DMS114 treated with DMSO at 0.1 percent for 48 hours (cell line): Measurements from ENCODE around the gene EPG5.
"Not testable (repeated sequence)": the region's sequence is repeated elsewhere in the genome, so short reads cannot be mapped to it uniquely, and the experiment has no call there.

Source experiments
- DNase-seq: peaks from one replicate; lab custom pipeline; 2025; ENCODE audit not compliant: unreplicated experiment; lab: John Stamatoyannopoulos, UW

EPG5 gene

DNA sequence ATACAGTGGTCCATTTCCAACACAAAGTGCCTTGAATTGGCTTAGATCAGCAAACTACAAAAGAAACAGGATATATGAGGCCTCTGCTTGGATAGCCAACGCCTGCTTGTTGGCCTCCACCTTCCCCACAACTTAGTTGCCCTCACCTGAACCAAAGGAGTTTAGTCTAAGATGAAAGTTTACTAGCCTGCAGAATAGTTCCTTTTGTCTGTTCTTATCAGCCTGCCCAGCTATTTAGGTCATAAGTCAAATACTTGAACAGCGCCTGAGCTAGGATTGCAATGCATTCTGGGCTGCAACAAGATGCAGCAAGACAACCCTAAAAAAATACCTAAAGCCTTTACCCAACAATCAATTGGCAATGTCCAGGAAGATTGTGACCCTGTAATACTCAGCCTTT is 13.1 kb upstream of the EPG5 start:
- DNase-seq, result no peak

DNA sequence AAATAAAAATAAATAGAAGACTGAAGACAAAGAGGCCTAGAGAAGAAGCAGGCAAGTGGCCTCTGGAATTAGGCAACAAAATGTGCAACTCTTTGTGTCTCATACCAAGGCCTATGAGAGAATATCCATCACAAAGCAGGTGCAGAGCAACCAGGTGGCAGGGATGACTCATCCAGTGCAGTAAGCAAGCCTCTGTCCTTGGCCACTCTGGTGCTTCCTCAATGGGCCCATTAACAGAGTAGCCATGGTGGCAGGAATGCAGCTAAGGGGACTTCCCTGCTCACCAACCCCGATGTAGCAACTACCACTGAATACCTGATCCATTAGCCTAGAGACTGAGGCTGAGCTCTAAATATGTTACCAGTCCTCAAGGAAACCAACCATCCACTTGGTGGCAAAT is 11.0 kb upstream of the EPG5 start:
- no peak for DNase-seq

GRCh38 chr18:45976974-45977373 is 9.8 kb upstream of the EPG5 start:
- DNase-seq, result no peak

GRCh38 chr18:45976566-45976965 is 9.4 kb upstream of the EPG5 start:
- no peak for DNase-seq

GRCh38 chr18:45974088-45974536 is 7.0 kb upstream of the EPG5 start:
- DNase-seq, result peak; percentile 74

DNA sequence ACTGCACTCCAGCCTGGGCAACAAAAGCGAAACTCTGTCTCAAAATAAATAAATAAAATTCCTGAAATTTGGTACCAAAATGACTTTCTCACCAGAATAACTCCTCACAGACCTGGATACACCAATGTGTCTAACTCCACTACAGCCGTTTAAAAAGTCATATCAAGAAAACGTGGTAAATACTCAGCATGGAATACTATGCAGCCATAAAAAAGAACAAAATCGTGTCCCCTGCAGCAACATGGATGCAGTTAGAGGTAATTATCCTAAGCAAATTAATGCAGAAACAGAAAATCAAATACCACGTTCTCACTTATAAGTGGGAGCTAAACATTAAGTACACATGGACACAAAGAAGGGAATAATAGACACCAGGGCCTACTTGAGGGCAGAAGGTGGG is 2.2 kb downstream of the EPG5 start:
- not testable (repeated sequence) for DNase-seq

DNA sequence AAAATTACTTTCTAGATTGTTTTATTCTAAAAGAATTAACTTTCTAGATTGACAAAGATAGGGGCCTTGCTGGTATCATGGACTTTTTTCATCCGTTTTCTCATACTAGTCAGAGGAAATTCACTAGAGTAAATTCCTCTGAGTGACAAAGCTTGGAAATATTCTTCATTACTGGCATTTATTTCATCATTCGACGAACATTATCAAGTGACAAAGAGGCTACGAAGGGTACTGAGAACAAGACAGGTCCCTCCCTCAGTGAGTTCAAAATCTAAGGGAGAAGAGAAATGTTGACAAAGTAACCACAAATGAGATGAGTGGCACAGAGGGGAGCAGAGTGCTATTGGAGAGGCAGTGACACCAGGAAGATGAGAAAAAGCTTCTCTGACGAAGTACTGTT is 4.3 kb downstream of the EPG5 start:
- no peak for DNase-seq

DNA sequence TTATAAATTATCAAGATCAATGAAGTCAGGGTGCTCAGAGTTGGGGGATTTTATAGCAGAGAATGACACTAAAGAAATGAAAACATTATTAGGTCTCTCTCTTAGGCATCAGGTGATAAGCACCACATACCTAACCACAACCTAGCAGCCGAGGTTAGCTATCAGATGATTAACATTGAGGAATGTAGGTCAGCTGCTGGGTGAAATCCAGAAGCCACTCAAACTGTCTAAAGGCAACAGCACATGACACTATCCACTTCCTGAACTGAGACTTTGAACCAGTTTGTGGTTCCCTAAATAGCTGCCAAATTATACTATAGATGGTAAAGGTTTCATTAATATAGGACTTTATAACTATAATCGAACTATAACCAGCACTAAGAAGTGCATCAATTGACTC is 4.7 kb downstream of the EPG5 start:
- no peak for DNase-seq

- not testable (repeated sequence) for DNase-seq
Observed at GRCh38 chr18:45959484-45959883, 7.6 kb downstream of the EPG5 start.

DNA sequence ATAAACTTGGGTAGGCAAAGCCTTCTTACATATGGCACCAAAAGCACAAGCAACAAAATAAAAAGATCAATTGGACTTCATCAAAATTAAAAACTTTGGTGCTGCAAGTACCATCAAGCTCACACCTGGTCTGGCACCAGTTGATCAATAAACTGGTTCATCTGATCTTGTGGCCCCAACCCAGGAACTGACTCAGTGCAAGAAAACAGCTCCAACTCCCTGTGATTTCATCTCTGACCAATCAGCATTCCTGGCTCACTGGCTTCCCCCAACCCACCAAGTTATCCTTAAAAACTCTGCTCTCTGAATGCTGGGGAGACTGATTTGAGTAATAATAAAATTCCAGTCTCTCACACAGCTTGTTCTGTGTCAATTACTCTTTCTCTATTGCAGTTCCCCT is 8.4 kb downstream of the EPG5 start:
- DNase-seq, result no peak

- DNase-seq, result no peak
Observed at GRCh38 chr18:45958027-45958426, 9.1 kb downstream of the EPG5 start.

- DNase-seq, result no peak
Observed at GRCh38 chr18:45957100-45957499, 10.0 kb downstream of the EPG5 start.

DNA sequence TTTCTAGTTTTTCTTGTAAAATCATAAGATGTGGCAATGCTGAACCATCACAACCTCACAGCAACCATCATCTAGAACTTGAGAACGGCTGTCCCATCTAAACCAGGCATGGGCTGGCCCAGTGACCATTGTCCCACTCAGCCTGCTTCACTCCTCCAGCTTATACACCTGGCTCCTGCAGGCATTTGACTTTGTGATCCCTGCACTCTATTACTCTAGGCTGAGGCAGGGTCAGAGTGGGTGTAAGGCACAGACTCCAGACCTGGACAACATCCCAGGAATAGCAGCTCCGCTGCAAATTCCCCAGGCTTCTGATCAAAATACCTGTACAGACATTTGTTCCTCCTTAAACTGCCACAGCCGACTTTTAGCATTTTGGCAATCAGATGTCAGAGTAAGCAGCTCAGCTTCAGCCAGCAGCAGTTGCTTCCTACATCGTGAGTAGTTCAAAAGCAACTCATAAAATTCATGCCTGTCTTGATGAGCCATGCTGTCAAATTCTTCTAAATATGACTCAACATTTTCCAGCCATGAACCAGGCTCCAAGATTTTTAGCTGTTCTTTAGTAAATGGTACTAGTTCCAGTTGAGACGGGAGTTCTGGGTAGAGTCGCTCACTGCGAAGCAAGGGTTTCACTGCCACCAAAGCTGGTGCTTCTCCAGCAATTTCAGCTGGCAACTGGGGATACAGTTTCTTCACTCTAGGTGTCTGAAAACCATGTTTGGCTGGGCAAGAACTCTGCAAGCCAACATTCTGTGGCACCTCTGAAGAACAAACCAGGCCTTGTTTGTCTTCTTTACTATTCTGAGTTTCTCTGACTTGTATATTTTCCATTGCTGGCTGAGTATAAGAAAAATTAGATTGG is 12.8 kb downstream of the EPG5 start:
- DNase-seq, result no peak

DNA sequence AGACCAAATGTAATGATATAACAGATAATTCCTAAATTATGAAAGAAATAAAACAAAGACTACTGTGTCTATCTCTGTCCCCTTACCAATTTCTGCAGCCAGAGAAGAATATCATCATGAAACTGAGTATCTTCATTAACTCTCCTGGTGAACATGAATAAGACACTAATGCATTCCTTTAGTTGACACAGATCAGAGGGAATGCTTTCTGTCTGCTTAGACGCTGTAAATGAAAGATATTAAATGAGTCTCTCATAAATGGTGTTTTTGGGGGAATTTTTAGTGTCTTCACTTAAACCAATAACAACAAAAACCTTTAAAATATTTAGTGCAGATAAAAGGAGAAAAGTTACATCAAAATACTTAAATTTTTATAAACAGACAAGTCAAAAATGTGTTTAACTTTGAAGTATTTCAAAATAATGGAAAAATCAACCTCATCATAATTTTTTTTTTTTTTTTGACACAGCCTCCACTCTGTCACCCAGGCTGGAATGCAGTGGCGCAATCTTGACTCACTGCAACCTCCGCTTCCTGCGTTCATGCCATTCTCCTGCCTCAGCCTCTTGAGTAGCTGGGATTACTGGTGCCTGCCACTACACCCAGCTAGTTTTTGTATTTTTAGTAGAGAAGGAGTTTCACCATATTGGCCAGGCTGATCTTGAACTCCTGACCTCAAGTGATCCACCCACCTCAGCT is 16.0 kb downstream of the EPG5 start:
- DNase-seq, result no peak

DNA sequence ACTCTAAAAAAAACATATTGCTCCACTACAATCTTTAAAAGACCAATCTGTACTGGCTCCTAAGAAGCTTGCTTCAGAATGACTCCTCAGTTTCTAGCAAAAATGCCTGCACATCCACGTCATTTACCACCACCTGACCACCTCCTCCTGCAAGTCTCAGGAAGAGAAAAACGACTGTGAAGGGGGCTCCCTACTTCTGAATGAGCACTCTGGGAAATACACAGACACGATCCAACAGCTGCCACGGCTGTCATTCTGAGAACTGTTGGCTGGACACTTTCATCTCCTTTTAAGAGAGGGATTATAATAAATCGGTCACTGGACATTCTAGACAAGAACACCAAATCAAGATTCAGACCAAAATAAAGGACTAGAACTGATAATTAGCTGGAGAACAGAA is 21.5 kb downstream of the EPG5 start:
- DNase-seq, result no peak

- no peak for DNase-seq
Observed at GRCh38 chr18:45940724-45941123, 26.4 kb downstream of the EPG5 start.

- no peak for DNase-seq
Observed at GRCh38 chr18:45939236-45939635, 27.9 kb downstream of the EPG5 start.

DNA sequence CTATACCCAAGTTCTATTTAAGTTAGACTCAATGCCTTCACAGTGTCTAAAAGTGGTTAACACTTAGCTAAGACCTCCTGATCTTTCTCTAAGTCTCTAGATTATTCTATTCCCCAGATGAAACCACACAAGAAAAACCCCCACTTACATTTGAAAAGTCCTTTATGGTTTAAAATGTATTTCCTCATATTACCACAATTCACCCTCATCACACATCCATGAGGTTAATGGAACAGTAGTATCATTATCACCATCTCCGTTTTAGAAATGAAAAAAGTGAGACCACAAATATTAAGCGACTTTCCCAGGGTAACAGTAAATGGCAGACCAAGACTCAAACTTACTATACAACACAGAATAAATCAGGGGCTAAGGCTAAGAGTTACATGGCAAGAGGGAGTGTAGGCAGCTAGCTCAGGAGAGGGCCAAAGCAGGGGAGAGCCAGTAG is 28.6 kb downstream of the EPG5 start:
- no peak for DNase-seq

- no peak for DNase-seq
Observed at GRCh38 chr18:45935591-45936335, 31.4 kb downstream of the EPG5 start.

- DNase-seq, result no peak
Observed at GRCh38 chr18:45932708-45933107, 34.4 kb downstream of the EPG5 start.

- no peak for DNase-seq
Observed at GRCh38 chr18:45930963-45931362, 36.2 kb downstream of the EPG5 start.

DNA sequence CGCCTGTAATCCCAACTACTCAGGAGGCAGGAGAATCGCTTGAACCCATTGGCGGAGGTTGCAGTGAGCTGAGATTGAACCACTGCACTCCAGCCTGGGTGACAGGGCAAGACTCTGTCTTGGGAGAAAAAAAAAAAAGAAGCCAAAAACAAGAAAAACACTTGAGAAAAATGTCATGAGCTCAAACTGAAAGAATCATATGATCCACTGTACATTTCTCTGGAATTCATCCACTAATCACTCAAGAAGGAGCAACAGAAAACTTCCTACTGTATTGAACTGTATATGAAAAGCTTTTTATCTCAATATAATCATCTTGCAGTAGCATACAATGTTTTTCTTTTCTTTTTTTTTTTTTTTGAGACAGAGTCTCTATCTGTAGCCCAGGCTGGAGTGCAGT is 40.4 kb downstream of the EPG5 start:
- DNase-seq, result no peak
